ENCODE results near the gene TENM4. TPM values are rescaled to one million over a fixed set of nuclear protein-coding genes. Genes with fewer than 3 reads are reported as not detected.

Gene TENM4
- total RNA-seq, 4 donors from 2014 or later = 1.1 to 2.7 (median 2.0) TPM

DNA sequence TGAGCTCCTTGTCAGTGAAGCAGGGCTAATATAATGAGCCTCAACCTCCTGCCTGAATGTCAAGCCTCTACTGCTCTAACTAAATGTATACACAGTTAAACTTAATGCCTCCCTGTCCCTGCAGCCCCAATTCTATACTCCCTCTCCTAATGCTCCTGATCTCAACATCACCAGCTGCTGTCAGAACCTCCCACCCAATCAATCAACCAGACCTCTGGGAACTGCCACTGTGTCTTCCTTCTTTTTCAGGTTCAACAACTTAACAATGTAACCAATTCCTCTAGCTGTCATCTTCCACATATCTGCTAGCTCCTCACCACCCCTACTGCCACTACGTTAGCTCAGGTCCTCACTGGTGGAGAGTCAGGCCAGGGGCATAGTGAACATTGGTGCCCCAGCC, 526.3 kb downstream of the TENM4 start:
- Histone ChIP-seq H3K9me3 (no peaks in the 10 kb centered on the region), H3K27me3 (no peaks in the 10 kb centered on the region), H3K36me3 (no peaks in the 10 kb centered on the region), H3K4me1 (no peaks in the 10 kb centered on the region), H3K4me3 (no peak overlapping the region), H3K27ac (no peak overlapping the region)
- TF ChIP-seq, protein P1, sequence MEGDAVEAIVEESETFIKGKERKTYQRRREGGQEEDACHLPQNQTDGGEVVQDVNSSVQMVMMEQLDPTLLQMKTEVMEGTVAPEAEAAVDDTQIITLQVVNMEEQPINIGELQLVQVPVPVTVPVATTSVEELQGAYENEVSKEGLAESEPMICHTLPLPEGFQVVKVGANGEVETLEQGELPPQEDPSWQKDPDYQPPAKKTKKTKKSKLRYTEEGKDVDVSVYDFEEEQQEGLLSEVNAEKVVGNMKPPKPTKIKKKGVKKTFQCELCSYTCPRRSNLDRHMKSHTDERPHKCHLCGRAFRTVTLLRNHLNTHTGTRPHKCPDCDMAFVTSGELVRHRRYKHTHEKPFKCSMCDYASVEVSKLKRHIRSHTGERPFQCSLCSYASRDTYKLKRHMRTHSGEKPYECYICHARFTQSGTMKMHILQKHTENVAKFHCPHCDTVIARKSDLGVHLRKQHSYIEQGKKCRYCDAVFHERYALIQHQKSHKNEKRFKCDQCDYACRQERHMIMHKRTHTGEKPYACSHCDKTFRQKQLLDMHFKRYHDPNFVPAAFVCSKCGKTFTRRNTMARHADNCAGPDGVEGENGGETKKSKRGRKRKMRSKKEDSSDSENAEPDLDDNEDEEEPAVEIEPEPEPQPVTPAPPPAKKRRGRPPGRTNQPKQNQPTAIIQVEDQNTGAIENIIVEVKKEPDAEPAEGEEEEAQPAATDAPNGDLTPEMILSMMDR (IDR thresholded peaks at IDR 0.05) = no peak
- TF ChIP-seq POLR2A (IDR thresholded peaks at IDR 0.05) = no peak
- no peak for DNase-seq

DNA sequence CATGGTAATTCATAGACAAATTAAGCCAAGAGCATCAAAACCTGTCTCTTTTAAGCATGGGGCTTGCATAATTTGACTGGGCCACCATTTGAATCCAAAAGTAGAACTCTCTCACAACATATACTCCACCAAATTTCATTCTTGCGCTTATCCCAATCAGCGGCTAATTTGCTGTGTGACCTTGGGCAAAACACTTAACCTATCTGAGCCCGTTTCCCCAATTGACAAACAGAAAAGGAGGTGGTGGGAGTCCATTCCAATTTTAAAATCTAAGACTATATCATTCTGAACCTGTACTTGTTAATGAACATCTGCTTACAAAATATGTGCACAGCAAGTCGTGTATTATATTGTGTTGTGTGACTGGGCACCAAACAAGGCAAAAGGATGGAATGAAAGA, 528.1 kb downstream of the TENM4 start:
- TF ChIP-seq, protein P1 (IDR thresholded peaks at IDR 0.05) = no peak
- TF ChIP-seq POLR2A (IDR thresholded peaks at IDR 0.05) = no peak

DNA sequence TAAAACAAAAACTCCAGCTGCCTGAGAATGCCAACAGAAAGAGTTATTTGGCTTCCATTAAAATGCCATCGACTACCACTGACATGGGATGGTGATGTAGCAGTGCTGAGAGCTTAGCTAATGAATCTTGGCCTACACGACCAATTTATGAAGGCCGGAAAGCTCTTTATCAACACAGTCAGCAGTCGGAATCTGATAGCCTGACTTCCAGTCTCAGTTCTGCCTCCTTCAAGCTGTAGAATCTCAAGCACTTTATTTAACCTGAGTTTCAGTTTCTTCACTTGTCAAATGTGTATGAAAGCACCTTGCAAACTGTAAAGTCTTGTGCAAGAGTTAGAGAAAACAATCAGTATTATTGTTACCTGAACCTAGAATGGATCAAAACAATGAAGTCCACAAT, 530.5 kb downstream of the TENM4 start:
- Histone ChIP-seq H3K27me3 (no peaks in the 10 kb centered on the region), H3K4me3 (no peak overlapping the region), H3K4me1 (no peaks in the 10 kb centered on the region), H3K27ac (no peak overlapping the region), H3K36me3 (no peaks in the 10 kb centered on the region), H3K9me3 (no peaks in the 10 kb centered on the region)
- no peak for DNase-seq
- TF ChIP-seq, protein P1 (IDR thresholded peaks at IDR 0.05) = no peak
- no peak for TF ChIP-seq POLR2A (IDR thresholded peaks at IDR 0.05)

More for the DNA sequence above, 528.1 kb downstream of the TENM4 start:
- no peak overlapping the region for H3K27ac ChIP-seq
- no peaks in the 10 kb centered on the region for H3K27me3 ChIP-seq
- no peak for DNase-seq
- no peaks in the 10 kb centered on the region for H3K9me3 ChIP-seq
- H3K4me1 ChIP-seq = no peaks in the 10 kb centered on the region
- H3K36me3 ChIP-seq = no peaks in the 10 kb centered on the region
- no peak overlapping the region for H3K4me3 ChIP-seq

DNA sequence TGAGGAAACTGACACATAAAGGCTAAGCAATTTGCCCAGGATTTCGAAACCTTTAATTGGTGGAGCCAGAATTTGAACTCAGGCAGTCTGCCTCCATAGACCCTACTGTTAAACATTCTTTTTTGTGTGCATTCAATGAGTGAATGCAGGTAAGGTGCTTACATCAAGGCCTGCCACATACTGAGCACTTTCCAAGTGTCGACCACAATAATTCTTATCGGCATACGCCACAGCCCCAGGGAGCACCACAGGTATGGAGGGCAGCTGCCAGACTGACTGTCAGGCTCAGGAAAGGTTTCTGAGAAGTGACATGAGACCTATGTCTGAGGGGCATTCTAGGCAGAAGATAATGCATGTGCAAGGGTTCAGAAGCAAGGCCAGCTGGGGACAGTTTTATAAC, 531.4 kb downstream of the TENM4 start:
- Histone ChIP-seq H3K36me3 (no peaks in the 10 kb centered on the region), H3K27ac (no peak overlapping the region), H3K4me1 (no peaks in the 10 kb centered on the region), H3K9me3 (no peaks in the 10 kb centered on the region), H3K27me3 (no peaks in the 10 kb centered on the region), H3K4me3 (no peak overlapping the region)
- TF ChIP-seq POLR2A (IDR thresholded peaks at IDR 0.05) = no peak
- TF ChIP-seq, protein P1 (IDR thresholded peaks at IDR 0.05) = no peak
- no peak for DNase-seq

DNA sequence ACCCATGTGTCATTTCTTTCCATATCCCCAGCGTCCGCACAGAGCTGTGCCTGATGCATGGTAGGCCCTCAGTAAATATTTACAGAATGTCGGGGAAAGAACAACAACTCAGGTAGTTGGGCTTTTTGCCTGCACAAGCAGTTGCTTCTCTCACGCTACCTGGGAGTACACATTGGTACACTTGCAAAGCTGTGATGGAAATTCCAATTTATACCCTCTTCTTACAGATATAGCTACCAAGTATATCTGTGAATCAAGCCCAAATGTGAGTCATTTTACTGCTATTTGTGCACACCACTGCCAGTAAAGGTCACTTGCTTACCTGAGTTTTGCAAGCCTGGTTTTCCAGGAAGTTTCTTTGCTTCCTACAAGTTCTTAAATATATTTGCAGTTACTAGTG, 533.2 kb downstream of the TENM4 start:
- Histone ChIP-seq H3K27me3 (no peaks in the 10 kb centered on the region), H3K27ac (no peak overlapping the region), H3K9me3 (no peaks in the 10 kb centered on the region), H3K4me1 (no peaks in the 10 kb centered on the region), H3K4me3 (no peak overlapping the region), H3K36me3 (no peaks in the 10 kb centered on the region)
- no peak for DNase-seq
- TF ChIP-seq, protein P1 (IDR thresholded peaks at IDR 0.05) = no peak
- TF ChIP-seq POLR2A (IDR thresholded peaks at IDR 0.05) = no peak

DNA sequence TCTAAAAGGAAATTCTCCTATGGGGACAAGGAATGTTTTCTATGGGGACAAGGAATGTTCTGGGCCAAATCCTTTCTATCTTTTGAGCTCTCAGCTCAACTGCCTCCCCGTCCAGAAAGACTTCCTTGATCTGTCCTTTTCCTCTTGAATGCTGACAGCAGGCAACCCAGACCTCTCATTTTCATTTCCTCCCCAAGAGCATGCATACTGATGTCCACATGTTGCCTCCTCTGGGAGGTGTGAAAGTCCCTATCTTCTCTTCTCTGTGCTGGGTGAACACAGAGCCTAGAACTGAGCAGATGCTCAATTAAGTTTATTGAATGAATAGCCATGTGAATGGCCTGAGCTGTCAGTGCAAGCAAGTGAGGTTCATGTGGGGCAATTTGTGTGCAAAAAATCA, 534.3 kb downstream of the TENM4 start:
- Histone ChIP-seq H3K4me3 (no peak overlapping the region), H3K36me3 (no peaks in the 10 kb centered on the region)
- no peak for DNase-seq

More for the DNA sequence above, 534.3 kb downstream of the TENM4 start:
- H3K27ac ChIP-seq = no peak overlapping the region
- TF ChIP-seq, protein P1 (IDR thresholded peaks at IDR 0.05) = no peak
- no peaks in the 10 kb centered on the region for H3K4me1 ChIP-seq
- H3K9me3 ChIP-seq = no peaks in the 10 kb centered on the region
- H3K27me3 ChIP-seq = no peaks in the 10 kb centered on the region

Data from Peyer's patch (tissue), 4 donors.